ENCODE measurements around the gene P4HB.
A peak's percentile ranks its signal among the peaks of the same experiment; 100 is the strongest.

Gene P4HB

DNA sequence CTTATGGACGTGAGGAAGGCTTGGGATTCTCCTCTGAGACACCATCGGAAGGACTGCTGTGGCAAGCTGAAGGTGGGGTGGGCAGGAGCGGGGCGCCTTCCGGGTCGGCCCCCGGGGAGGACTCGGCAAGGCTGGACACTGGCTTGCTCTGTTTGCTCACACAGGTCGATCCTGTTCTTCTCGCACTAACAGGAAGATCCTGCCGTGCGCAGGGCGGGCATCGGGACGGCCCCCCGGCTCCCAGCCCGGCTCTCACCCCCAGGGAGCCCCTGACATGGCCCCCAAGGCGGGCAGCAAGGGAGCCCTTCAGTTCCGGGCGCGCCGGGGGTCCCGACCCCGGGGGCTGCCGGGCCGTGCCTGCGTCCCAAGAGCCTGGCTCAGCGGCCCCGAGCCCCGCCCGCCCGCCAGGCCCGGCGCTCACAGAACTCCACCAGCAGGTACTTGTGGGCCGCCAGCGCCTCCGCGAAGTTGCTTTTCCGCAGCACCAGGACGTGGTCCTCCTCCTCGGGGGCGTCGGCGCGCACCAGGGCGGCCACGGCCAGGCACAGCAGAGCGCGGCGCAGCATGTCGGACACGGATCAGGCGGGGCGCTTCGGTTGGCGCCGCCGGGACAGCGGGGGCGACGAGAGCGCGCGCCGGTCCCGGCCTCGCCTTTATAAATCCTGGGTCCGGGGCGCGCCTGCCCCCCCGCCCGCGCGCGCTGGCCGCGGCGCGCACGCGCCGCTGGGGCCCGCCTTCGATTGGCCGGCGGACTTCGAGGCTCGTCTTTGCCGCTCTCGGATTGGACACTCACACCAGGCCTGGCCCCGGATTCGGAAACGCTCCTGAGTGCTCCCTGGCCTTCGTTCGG lies at the start of gene P4HB:
Gene P4HB, minus strand, starts transcription at position 630 of the 850 bp plus-strand sequence. Its CDS starts 64 bp downstream, at position 566.
- DNase-seq: peak in 2 of 58 donors; percentile 100

DNA sequence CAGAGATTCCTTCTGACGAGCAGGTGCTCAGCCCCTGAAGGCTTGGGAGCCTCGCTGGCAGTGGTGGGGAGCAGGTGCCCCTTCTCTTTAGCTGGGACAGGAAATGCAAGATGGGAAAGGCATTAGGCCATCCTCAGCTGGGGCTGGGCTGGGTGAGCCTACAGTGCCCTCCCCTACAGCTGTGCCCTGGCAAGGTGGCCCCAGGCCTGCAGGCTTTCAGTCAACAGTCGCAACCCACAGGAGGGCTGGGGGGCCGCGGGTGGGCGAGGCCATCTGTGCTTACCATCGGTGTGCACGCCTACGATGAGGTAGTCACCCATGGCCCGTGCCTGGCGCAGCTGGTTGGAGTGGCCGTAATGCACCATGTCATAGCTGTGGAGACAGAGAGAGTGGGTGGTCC lies 48.9 kb upstream of the P4HB start:
- no peak for DNase-seq

DNA sequence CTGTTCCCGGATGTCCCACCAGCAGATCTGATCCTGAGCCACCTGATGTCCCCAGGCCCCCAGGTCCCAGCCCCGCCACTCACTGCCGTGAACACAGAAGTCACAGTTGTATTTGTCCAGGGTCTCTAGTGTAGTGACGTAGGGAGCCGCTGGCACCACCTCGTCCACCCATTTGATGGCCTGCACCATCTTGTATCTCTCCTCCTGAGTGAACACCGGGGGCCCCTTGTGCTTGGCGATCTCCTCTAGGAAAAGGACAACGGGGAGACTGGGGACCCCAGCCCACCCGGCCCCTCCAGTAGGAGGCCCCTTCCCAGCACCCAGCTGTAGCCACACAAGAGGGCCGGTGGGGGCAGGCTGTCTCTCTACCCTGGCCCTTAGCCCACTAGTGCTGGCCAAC lies 48.5 kb upstream of the P4HB start:
- no peak for DNase-seq

DNA sequence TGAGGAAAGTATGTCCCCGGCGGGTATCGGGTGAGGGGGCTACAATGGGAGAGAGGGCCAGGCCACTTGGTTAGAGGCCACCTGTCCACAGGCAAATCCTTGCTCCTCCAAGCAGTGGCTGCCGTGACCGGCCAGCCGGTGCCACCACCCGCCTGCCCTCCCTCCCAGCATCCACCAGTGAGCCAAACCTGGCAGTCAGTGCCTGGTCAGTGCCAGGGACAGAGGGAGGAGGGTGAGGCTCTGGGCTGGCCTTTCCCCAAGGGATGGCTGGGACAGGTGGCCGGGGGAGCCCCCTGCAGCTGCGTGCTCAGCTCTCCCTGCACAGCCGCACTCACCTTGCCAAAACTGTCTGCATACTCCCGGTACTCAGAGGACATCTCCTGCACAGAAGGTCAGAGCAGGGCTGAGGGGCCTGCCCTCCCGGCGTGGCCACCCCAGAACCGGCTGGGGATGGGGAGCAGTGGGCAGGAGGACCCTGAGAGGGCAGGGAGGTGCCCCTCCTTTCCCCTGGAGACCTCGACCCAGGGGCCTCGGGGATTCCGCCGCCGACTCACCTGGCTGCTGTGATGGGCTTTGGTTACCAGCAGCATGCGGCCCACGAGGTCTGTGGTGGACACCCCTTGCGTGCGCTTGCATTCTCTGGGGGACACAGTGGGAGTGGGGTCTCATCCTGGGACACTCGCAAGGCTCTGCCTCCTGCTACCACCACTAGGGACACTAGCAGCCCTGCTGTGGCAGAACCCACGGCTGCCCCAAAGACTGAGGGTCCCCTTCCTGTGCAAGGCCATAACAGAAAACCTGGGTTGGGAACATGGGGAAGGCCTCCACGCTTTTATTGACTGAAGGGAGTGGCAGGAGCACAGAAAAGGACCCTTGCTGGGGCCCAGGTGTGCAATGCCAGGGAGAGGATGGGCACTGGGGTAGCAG lies 47.1 kb upstream of the P4HB start:
- DNase-seq: no peak

DNA sequence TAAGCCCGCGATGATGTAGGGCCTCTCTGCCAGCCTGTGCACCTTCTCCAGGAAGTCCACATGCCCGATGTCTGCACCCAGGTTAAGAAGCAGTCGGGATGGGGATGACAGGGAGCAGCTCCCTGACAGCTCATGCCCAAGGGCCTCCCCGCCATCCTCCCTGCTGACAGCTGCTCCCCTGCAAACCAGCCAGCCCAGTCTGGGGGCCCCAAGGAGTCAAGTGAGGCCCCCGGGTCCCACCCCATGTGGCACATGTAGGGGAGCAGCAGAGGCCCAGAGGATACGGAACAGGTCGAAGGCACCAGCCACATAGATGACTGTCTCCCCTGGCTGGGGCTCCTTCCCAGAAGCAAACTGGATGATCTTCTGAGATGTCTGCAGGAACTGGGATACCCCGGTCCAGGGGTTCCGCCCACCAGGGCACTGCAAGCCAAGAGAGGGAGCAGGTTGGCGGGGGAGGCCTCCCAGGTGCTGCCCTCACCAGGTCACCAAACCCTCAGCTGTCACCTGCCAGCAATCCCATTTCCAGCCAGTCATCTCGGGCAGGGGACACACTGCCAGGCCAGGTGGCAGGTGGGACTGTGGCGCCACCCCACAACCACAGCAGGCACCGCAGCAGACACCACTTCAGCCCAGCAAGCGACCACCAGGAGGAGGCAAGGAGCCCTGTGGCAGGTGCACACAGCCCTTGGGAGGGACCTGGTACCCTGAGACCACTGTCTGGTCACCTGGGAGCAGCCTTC lies 46.3 kb upstream of the P4HB start:
- DNase-seq: no peak

DNA sequence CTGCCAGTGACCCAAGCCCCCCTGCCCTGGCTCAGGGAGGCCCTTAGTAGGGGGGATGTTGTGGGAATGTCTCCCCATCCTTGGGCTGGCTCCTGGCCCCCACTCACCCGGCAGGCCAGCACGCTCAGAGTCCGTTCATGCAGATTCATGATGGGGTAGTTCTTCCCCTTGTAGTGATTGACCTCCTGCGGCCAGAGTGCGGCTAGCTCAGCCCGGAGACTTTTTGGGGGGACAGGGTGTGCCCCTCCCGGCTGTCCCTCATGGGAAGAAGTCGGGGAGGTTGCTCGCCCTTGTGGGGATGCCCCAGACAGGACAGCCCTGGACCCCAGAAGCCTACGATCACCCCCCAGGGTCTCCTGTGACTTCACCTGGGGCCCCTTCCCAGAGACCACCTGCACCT lies 45.7 kb upstream of the P4HB start:
- DNase-seq: no peak

DNA sequence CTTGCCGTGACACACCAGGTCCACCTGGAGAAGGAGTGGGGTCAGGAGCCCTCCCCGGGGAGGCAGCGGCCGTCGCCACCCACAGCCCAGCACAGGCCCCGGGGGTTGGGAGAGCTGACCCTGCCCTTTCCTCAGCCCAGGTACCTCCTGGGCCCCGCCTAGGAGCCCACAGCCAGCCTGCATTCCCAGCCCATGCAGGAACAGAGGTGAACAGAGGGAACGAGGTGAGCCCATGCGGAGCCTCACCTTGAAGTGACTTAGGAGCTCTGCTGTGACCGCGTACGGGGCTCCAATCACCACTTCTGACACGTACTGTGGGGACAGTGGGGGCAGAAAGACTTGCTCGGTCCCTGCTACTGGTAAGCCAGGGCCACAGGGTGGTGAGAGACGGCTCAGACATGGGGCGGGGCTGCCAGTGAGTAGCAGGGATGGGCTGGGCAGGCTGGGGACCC lies 45.1 kb upstream of the P4HB start:
- no peak for DNase-seq

DNA sequence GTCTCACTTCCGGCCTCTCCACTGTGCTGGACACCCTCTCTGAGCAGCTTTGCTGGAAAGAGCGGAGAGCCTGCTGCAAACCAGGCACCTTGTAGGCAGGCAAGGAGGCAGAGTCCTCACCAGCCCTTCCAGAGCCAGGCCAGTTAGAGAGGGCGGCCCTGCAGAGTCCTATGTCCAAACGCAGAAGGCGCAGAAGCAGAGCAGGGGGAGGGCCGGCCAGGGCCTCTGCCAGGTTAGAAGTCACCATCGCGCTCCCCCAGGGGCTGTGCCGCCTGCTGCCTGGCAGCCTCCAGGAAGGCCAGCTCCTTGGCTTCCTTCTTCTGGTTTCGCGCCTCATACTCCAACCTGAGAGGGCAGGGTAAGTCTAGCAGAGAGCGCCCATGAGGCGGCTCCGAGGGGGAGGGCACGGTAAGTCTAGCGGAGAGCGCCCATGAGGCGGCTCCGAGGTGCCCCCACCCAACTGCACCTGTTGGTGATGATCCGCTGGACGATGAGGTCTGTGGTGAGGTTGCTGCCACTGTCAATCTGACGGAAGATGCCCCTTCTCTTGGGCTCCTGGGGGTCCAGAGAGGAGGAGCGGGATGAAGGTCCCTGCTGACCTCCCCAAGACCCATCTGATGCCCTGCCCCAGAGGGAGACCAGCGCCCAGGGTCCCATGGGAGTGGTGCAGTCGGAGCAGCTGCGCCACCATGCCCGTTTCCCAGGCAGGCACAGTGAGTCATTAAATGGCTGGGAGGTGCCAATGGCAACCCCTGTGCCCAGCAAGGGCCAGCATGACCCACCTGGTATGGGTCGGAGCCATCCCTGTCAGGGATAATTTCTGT lies 44.5 kb upstream of the P4HB start:
- no peak for DNase-seq

DNA sequence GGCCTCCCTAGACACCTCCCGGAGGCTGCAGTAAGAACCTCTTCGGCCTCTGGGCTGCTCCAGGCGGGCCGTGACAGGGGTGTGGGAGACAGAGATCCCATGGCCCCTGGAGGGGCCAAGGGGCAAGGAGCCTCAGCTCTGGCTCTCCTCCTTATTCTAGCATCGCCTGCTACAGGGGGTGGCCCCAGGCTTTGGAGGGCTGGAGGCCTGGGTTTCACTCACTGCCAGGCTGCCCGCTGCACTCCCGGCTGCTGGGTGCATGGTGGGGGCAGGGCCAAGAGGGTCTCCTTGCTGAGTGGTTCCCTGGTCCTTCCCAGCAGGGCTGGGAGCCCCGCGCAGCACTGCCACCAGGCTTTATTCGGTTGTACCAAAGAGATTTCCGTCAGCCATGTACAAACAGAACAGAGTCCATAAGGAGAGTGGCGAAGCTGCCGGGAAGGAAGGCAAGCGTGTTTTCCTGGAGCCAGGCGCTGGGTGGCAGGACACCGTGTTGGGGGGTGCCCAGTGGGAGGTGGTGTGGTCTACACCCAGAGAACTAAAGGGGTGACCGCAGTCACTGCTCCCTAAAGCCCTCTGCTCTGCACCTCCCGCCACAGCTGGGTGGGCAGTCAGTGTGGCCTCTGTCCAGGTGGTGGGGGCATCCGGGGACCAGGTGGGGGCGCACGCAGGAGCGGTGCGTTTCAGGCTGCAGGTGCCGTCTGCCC lies 43.7 kb upstream of the P4HB start:
- no peak for DNase-seq

DNA sequence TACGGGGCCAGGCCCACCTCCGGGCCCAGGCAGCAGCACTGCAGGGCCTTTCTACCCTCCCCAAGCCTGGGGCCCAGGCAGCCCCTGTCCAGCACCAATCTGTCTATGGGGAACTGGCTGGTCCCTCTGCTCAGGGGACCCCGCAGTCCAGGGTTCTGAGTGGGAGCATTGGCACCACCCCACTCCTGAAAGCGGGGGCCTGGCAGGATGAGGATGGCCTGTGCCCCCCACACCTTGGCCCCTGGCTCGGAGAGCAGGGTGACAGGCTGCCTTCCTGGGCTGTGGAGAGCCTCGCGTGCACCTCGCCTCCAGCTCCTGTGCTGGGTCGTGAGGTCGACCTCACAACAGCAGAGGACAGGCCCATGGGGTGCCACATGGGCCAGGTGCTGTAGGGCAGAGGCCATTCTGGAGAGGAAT lies 43.1 kb upstream of the P4HB start:
- no peak for DNase-seq

DNA sequence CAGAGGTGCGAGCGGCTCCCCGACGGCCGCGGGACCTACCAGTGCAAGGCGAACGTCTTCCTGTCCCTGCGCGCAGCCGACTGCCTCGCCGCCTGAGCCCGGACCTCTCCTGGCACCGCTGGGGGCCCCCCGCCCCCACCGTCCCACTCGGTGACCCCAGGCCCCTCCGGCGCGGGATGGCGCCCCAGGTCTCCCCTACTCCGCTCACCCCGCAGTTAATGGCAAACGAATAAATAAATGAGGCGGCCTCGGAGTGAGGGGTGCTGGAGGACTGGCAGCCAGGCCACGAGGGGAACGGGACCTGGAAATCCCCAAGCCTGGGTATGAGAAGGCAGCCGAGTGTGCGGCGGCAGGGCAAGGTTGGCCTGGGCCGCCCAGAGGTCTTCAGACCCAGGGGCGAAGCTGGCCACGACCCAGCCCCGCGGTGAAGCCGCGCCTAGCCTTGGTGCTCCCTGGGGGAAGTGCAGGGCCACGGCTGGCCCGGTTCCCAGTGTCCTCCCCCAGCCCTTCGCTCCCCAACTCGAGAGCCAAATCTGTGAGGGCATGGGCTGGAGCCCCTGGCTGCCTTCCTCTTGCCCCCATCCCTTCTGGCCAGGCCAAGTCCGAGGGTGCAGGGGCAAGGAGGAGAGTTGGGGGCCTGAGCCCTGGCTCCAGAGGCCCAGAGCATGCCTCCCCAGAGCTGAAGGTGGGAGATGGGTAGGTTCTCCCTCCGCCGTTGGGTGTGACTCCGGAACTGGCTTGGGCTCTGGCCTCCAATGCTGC lies 42.5 kb upstream of the P4HB start:
- no peak for DNase-seq

DNA sequence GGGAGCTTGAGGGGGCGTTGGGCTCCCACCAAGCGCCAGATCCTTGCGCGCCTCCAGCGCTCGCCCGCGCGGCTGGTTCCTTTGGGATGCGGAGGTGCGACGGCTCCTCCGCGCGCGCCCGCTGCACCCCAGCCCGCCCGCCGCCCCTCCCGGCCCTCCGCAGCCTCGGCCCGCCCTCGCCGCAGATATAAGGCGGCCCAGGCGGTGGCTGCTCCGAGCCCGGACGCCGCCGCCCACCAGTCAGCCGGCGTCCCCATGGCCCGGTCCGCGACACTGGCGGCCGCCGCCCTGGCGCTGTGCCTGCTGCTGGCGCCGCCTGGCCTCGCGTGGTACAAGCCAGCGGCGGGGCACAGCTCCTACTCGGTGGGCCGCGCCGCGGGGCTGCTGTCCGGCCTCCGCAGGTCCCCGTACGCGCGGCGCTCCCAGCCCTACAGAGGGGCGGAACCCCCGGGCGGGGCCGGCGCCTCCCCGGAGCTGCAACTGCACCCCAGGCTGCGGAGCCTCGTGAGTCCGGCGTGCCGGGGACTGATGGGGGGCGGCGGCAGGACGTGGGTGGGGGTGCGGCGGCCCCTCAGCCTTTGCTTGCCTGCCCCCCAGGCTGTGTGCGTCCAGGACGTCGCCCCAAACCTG lies 41.8 kb upstream of the P4HB start, which contains the start of gene NPB:
Gene NPB, plus strand, starts transcription at position 216 of the 630 bp plus-strand sequence. Its CDS starts 40 bp downstream, at position 256.
- DNase-seq: peak in 5 of 58 donors; percentile 15 to 43 (median 22)

DNA sequence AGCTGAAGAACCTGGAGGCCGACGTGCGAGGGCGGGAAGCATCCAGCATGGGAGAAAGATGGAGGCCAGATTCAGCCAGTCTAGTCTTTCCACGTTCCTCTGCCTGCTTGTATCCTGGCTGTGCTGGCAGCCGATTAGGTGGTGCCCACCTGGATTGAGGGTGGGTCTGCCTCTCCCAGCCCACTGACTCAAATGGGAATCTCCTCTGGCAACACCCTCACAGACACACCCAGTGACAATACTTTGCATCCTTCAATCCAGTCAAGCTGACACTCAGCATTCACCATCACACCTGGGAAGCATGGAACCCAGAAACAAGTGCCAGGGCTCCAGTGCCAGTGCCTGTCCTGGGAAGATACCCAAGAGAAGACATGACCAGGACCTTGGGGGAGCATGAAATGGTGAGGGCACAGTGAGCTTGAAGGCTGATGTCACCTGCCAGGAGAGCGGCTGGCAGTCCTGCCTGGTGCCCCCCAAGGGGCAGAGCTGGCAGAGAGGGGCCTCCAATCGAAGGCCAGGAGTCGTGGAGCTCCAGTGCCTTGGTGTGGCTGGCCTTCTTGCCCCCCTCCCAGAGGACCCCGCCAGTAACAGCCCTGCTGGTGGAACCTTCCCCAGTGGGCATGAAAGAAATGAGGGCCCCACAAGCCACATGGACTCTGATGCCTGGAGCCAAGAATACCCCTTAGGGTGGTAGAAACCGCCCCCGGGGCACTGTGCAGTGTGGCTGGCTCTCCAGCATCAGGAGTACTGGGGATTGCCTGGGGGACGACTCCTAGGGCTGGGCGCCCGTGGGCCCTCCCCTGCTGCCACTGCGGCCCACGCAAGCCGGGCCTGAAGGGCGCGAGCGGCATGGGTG lies 41.1 kb upstream of the P4HB start:
- no peak for DNase-seq

DNA sequence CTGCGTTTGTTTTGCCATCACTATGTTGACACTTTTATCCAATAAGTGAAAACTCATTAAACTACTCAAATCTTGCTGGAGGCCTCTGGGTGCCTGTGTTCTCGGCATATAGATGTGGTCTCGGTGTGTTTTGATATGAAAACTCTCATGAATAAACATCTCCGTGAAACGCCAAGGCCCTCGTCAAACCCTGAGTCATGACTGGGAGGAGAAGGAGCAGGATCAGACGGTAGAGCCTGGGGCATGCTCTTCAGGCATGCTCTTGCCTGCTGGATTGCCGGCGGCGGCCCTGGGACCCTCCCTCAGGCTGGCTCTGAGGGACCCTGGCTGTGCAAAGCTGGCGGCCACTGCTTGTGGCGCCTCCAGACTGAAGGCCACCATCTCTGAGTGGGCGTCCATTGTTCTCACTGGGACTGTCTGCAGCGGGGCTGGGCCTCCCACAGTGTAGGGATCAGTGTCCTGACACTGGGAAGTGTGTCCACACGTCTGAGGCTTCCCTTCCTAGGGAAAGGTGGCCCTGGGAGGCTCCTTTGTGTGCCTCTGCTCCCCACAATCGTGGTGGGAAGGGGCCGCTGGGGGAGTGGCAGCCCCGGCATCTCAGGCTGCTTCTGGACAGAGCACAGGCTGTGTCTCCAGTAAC lies 40.0 kb upstream of the P4HB start:
- no peak for DNase-seq

DNA sequence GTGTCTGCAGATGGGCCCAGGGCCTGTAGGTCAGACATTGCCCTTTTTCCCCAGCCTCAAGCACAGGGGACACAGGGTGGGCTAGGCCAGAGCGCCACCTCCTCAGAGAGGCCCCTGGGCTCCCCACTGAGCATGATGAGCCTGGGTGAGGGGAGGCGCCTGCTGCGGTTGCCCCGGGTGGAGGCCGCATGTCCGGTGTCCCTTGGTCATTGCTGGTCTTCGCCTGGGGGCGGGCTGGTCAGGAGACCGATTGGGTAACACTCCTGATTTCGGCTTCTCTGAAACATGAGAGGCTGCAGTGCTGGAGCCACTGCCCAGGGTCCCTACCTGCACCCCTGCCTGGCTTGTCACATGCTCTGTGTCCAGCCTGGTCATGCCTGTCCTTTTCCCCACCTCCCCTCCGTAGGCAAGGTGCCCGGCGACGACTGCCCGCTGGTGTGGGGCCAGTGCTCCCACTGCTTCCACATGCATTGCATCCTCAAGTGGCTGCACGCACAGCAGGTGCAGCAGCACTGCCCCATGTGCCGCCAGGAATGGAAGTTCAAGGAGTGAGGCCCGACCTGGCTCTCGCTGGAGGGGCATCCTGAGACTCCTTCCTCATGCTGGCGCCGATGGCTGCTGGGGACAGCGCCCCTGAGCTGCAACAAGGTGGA lies 39.3 kb upstream of the P4HB start:
- DNase-seq: no peak

DNA sequence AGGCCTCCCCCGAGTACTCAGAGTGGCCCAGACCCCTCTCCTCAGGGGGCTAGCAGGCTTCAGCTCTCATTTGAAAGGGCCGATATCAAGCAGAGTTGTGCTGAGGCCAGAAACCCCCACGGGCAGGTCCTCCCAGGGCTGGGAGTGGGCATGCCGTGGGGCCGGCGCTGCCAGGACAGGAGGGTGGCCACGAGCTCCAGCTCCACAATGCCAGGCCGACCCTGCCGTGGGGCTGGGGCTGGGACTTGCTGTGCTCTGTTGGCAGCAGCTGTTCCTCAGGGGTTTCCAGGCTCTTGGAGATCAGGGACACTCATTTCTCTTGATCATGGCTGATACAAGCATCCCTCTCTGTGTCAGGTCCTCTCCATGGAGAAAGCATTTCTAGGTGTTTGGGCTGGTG lies 38.5 kb upstream of the P4HB start:
- no peak for DNase-seq

All from anterior cingulate cortex (tissue), 58 donors.